SK-N-SH treated with all-trans-retinoic acid at 6 μM for 48 hours (cell line): ENCODE measurements around the gene SDC3.
A peak's percentile ranks its signal among the peaks of the same experiment; 100 is the strongest.

Experiments used
- ATAC-seq: fragments of 200-7000 bp; cut with Tn5 transposase; 3 replicates; pipeline ENCODE4 v1.9.1; 2020; ENCODE audit warnings: mild to moderate bottlenecking, moderate library complexity
- ARNTL ChIP-seq: fragments of 450-650 bp; formaldehyde crosslinking; IDR thresholded peaks from 2 replicates; pipeline ENCODE4 v1.5.0; 2020; ENCODE audit warnings: low read depth, mild to moderate bottlenecking, moderate library complexity, borderline replicate concordance
- BACH2 ChIP-seq: fragments of 250-450 bp; sonication (Bioruptor Pico); IDR thresholded peaks from 2 replicates; pipeline ENCODE4 v1.9.0; 2021; ENCODE audit warnings: mild to moderate bottlenecking, borderline replicate concordance
- CREB5 ChIP-seq: fragments of 250-450 bp; sonication (Bioruptor Pico); IDR thresholded peaks from 2 replicates; pipeline ENCODE4 v1.5.1; 2020; ENCODE audit warnings: low read depth, mild to moderate bottlenecking, moderate library complexity
- CSDC2 ChIP-seq: fragments of 250-450 bp; sonication (Bioruptor Pico); IDR thresholded peaks from 2 replicates; pipeline ENCODE4 v1.5.0; 2020; ENCODE audit warnings: mild to moderate bottlenecking, moderate library complexity
- CSRNP3 ChIP-seq: fragments of 250-450 bp; sonication (Bioruptor Pico); IDR thresholded peaks from 2 replicates; pipeline ENCODE4 v1.5.1; 2021; ENCODE audit warnings: mild to moderate bottlenecking, moderate library complexity
- GLIS3 ChIP-seq: fragments of 250-450 bp; sonication (Bioruptor Pico); IDR thresholded peaks from 2 replicates; pipeline ENCODE4 v1.5.0; 2020; ENCODE audit warnings: mild to moderate bottlenecking, moderate library complexity
- ISL1 ChIP-seq: fragments of 250-450 bp; sonication (Bioruptor Pico); IDR thresholded peaks from 2 replicates; pipeline ENCODE4 v2.1.2; 2022; ENCODE audit warnings: mild to moderate bottlenecking, moderate library complexity
- OSR1 ChIP-seq: fragments of 250-450 bp; sonication (Bioruptor Pico); IDR thresholded peaks from 2 replicates; pipeline ENCODE4 v1.8.0; 2022; ENCODE audit warnings: moderate library complexity, mild to moderate bottlenecking, inconsistent platforms
- PATZ1 ChIP-seq: fragments of 250-450 bp; sonication (Bioruptor Pico); IDR thresholded peaks from 2 replicates; pipeline ENCODE4 v1.8.0; 2020; ENCODE audit warnings: mild to moderate bottlenecking, moderate library complexity, borderline replicate concordance
- PPARA ChIP-seq: fragments of 250-450 bp; sonication (Bioruptor Pico); IDR thresholded peaks from 2 replicates; pipeline ENCODE4 v1.5.0; 2020; ENCODE audit warnings: mild to moderate bottlenecking, borderline replicate concordance
- RARB ChIP-seq: fragments of 250-450 bp; sonication (Bioruptor Pico); IDR thresholded peaks from 2 replicates; pipeline ENCODE4 v1.8.0; 2021; ENCODE audit warnings: mild to moderate bottlenecking, moderate library complexity
- SNAI2 ChIP-seq: fragments of 250-450 bp; sonication (Bioruptor Pico); IDR thresholded peaks from 2 replicates; pipeline ENCODE4 v1.5.0; 2020; ENCODE audit warnings: mild to moderate bottlenecking, moderate library complexity
- TOX ChIP-seq: fragments of 250-450 bp; sonication (Bioruptor Pico); IDR thresholded peaks from 2 replicates; pipeline ENCODE4 v1.8.0; 2021; ENCODE audit warnings: mild to moderate bottlenecking, moderate library complexity, borderline replicate concordance
- TSHZ2 ChIP-seq: fragments of 250-450 bp; sonication (Bioruptor Pico); IDR thresholded peaks from 2 replicates; pipeline ENCODE4 v1.5.0; 2020; ENCODE audit warnings: mild to moderate bottlenecking, moderate library complexity
- ZC3H10 ChIP-seq: fragments of 250-450 bp; sonication (Bioruptor Pico); IDR thresholded peaks from 2 replicates; pipeline ENCODE4 v1.5.1; 2021; ENCODE audit warnings: mild to moderate bottlenecking, moderate library complexity
- ZFP3 ChIP-seq: fragments of 250-450 bp; sonication (Bioruptor Pico); IDR thresholded peaks from 2 replicates; pipeline ENCODE4 v1.5.0; 2020; ENCODE audit warnings: mild to moderate bottlenecking, moderate library complexity
- ZFP30 ChIP-seq: fragments of 450-650 bp; formaldehyde crosslinking; IDR thresholded peaks from 2 replicates; pipeline ENCODE4 v1.5.0; 2022; ENCODE audit warnings: mild to moderate bottlenecking, moderate library complexity
- ZNF565 ChIP-seq: fragments of 450-650 bp; formaldehyde crosslinking; conservative IDR thresholded peaks from 2 replicates; pipeline ENCODE4 v1.5.0; 2020; ENCODE audit warnings: low read depth, mild to moderate bottlenecking, moderate library complexity
- ZNF70 ChIP-seq: fragments of 450-650 bp; formaldehyde crosslinking; IDR thresholded peaks from 2 replicates; pipeline ENCODE4 v1.5.0; 2020; ENCODE audit warnings: mild to moderate bottlenecking, moderate library complexity
- ZNF8 ChIP-seq: fragments of 450-650 bp; formaldehyde crosslinking; IDR thresholded peaks from 2 replicates; pipeline ENCODE4 v1.5.0; 2020; ENCODE audit warnings: mild to moderate bottlenecking, moderate library complexity
- TF ChIP-seq, protein P1 (sequence below): fragments of 250-450 bp; sonication (Bioruptor Pico); IDR thresholded peaks from 2 replicates; pipeline ENCODE4 v1.8.0; 2021; ENCODE audit warnings: low read depth, mild to moderate bottlenecking, moderate library complexity, borderline replicate concordance

The SDC3 gene

GRCh38 chr1:30880678-30881318 is 27.8 kb downstream of the SDC3 start:
- no peak for ATAC-seq
- TF ChIP-seq PATZ1 (CRISPR knock-in tag) (no peak), ZNF70 (no peak), ZC3H10 (CRISPR knock-in tag) (no peak), ZFP3 (no peak), BACH2 (CRISPR knock-in tag) (no peak)
- TF ChIP-seq, protein P1, sequence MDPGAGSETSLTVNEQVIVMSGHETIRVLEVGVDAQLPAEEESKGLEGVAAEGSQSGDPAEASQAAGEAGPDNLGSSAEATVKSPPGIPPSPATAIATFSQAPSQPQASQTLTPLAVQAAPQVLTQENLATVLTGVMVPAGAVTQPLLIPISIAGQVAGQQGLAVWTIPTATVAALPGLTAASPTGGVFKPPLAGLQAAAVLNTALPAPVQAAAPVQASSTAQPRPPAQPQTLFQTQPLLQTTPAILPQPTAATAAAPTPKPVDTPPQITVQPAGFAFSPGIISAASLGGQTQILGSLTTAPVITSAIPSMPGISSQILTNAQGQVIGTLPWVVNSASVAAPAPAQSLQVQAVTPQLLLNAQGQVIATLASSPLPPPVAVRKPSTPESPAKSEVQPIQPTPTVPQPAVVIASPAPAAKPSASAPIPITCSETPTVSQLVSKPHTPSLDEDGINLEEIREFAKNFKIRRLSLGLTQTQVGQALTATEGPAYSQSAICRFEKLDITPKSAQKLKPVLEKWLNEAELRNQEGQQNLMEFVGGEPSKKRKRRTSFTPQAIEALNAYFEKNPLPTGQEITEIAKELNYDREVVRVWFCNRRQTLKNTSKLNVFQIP (CRISPR knock-in tag) = no peak

- no peak for TF ChIP-seq BACH2 (CRISPR knock-in tag)
- TF ChIP-seq GLIS3 (CRISPR knock-in tag) = no peak
- TF ChIP-seq SNAI2 (CRISPR knock-in tag) = no peak
- no peak for TF ChIP-seq ZNF70
- no peak for TF ChIP-seq OSR1 (CRISPR knock-in tag)
- TF ChIP-seq ZFP3 = no peak
- TF ChIP-seq ISL1 (CRISPR knock-in tag) = no peak
- TF ChIP-seq RARB (CRISPR knock-in tag) = no peak
- no peak for TF ChIP-seq CSDC2 (CRISPR knock-in tag)
- no peak for TF ChIP-seq PATZ1 (CRISPR knock-in tag)
- no peak for TF ChIP-seq PPARA
- TF ChIP-seq ZFP30 (CRISPR knock-in tag) = no peak
- no peak for TF ChIP-seq TOX (CRISPR knock-in tag)
- TF ChIP-seq CREB5 (CRISPR knock-in tag) = no peak
- TF ChIP-seq CSRNP3 (CRISPR knock-in tag) = no peak
- TF ChIP-seq ZNF8 (CRISPR knock-in tag) = no peak
- no peak for TF ChIP-seq ZC3H10 (CRISPR knock-in tag)
- TF ChIP-seq ARNTL = no peak
- no peak for TF ChIP-seq ZNF565 (CRISPR knock-in tag)
Measured at GRCh38 chr1:30879940-30880677, 28.4 kb downstream of the SDC3 start.

GRCh38 chr1:30879126-30879786 is 29.3 kb downstream of the SDC3 start:
- peak; percentile 12; the same call in 2 of the 3 replicates for ATAC-seq
- TF ChIP-seq RARB (CRISPR knock-in tag) (no peak), ZNF70 (no peak), TSHZ2 (CRISPR knock-in tag) (no peak), ZNF8 (CRISPR knock-in tag) (no peak)

More at GRCh38 chr1:30879940-30880677, 28.4 kb downstream of the SDC3 start:
- ATAC-seq = peak; percentile 23; the same call in 2 of the 3 replicates
